Hematopoietic multipotent progenitor cell treated with erythropoietin and hydrocortisone succinate and interleukin-3 and kit ligand, for 15 days (in vitro differentiated cells): ENCODE data around the gene VPS37D.

Experiments used
- DNase-seq: peaks from one replicate; pipeline ENCODE4 v3.0.0-alpha.2; 2015; ENCODE audit warnings: low spot score

Gene VPS37D

DNA sequence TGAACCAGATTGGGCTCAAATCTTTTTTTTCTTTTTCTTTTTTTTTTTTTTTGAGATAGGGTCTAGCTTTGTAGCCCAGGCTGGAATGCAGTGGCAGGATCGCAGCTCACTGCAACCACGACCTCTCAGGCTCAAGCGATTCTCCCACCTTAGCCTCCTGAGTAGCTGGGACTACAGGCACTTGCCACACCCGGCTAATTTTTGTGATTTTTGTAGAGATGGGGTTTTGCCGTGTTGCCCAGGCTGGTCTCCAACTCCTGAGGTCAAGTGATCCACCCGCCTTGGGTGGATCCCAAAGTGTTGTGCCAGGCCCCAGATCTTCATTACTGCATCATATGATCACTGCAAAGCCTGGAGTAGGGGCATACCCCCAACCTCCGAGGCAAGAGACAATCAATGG, 12.9 kb downstream of the VPS37D start:
- DNase-seq = no peak

DNA sequence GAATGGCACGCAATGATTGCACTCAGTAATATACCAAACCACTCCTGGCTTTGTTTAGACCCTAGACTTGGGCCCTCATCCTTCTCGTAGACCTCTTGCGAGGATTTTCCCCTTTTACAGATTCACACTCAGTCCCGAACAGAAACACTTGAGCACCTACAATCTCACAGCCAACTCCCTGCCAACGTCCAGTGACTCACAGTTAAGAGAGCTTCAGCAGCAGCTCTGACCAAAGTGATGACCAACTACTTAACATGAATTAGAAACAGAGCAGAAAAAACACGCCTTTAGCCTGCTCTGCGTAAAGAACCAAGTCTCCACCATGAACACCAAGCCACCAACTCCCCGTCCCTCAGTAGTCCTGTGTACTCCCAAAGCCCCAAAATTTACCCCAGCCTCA, 13.4 kb downstream of the VPS37D start:
- no peak for DNase-seq

DNA sequence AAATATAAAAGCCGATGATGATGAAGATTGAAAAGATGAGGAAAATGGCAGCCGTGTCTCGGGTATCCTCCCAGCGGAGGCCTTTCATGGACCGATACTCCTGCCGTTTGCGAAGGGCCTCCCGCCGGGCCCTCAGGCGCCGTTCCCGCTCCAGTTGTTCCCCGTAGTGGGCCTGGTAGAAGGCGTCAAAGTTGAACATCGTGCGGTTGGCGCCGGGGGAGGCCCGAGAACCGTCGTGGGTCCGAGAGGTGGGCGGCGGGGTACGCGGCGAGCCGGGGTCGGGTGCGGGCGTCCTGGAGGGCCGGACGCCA, 15.1 kb downstream of the VPS37D start:
- DNase-seq = no peak

DNA sequence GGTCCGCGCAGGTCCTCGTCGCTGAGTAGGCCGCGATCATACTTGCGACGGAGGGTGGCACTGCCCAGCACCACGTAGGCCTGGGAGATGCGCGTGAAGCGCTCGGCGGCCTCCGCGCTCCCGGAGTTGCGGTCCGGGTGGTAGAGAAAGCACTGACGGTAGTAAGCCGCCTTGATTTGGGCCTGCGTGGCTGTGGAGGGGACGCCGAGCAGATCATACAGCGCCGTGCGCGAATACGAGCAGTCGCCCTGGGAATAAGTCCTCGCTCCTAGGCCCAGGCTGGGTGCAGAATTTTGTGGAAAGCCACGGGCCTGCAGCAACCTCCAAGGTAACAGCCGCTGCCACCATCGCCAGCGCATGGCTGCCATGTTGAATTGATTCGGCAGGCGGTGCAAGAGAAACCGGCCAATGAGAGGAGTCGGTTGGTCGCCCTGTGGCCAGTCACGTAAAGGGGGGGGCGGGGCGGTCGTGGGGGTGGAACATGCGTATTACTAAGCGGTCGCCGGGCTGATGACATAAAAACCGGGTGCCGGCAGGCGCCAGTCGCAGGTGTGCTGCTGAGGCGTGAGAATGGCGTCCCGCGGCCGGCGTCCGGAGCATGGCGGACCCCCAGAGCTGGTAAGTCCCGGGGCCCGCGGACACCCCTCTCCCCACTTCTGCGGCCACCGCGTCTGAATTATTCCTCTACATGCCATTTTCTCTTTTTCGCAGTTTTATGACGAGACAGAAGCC, 15.6 kb downstream of the VPS37D start, which contains the start of the genes BUD23 and DNAJC30:
BUD23 (plus strand) TSS at position 542 of the 732 bp plus-strand sequence; CDS start at position 571, 29 bp downstream.
DNAJC30 (minus strand) TSS at position 398 of the 732 bp plus-strand sequence; CDS start at position 368, 30 bp downstream.
- peak; percentile 96 for DNase-seq

DNA sequence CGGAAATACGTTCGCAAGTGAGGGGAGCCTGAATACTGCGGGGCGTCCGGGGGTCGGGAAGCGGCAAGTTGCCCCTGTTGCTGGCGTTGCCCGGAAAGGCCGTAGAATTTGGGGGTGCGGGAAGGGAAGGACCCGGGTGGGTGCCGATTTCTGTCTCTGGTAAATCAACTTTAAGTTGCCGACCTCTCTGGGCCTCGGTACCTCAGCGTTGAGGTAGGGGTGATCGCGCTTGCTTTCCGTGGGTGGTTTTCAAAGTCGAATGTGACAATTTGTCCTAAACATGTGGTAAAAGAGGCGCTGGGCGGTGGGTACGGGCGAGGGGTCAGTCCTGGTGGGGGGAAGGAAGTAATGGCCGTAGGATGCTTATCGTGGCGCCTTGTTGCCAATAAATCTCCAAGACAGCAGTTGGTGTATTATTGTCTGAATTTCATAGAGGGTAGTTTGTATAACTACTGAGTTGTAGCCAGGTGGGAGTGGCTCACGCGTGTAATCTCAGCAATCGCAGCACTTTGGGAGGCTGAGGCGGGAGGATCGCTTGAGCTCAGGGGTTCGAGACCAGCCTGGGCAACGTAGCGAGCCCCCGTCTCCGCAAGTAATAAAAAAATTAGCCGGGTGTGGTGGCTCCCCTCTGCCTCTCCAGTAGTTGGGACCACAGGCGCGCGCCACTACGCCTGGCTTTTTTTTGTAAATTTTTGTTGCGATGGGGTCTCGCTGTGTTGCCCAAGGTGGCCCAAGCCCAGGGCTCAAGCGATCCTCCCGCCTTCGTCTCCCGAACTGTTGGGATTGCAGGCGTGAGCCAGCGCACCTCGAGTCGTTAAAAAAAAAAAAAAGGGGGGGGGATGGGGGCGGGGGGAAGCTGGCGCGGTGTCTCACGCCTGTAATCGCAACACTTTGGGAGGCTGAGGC, 16.4 kb downstream of the VPS37D start:
- DNase-seq = no peak

DNA sequence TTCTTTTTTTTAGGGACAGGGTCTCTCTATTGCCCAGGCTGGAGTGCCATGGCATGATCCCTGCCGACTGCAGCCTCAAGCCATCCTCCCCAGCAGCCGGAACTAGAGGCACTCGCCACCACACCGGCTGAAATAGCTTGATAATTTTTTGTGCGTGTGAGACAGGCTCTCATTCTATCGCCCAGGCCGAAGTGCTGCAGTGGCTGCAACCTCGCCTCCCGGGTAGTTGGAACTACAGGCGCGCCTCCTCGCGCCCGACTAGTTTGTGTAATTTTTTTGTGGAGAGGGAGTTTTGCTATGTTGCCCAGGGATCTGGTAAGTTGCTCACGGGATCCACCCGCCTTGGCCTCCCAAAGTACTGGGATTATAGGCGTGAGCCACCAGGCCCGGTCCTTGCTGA, 17.7 kb downstream of the VPS37D start:
- DNase-seq = no peak

DNA sequence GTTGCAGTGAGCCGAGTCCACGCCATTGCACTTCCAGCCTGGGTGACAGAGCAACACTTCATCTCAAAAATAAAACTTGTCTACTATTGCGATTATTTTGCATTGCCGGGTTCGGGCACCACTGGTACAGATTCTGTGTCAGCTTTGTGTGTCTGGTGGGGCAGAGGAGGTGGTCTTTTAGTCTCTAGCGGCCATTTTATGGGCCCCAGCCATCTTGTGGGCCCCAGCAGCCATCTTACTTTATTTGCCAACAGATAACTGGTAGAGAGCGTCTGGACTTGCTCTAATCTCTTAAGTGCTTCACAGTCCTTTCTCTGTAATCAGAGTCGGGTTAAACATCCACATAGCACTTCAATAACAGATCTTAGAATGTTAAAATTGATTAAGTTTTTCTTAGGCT, 20.7 kb downstream of the VPS37D start:
- DNase-seq = no peak

DNA sequence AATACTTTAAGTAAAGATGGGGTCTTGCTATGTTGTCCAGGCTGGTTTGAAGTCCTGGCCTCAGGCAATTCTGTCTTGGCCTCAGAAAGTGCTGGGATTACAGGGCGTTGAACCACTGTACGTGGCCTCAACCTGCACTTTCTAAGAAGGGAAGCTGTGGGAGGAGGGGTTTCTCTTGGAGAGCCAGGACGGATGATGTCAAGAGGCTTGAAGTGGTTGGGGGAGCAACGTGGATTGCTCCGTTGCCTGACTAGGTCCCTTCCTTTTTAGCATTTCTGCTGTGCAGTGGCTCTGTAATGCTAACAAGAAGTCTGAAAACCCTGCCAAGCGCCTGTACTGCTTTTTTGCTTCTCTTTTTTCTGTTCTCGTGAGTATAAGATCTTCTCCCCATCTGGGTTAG, 23.0 kb downstream of the VPS37D start:
- DNase-seq = no peak

DNA sequence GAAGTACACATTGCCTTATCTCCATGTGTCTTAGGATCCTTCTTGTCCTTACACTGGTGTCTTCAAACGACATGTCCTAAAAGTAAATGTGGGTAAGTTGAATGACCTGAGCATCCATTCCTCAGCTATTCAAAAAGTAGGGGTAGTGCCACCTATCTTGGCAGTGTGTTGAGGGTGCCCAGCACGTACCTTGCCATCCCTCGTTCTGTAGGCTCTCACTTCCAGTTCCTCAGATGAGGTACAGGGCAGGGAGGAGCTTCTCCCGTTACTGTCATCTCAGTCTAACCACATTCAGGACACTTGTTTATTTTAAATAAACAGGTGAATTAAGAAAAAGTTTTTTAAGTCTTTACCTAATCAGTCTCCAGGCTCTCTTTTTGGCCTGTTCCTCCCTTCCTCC, 28.7 kb downstream of the VPS37D start:
- no peak for DNase-seq

DNA sequence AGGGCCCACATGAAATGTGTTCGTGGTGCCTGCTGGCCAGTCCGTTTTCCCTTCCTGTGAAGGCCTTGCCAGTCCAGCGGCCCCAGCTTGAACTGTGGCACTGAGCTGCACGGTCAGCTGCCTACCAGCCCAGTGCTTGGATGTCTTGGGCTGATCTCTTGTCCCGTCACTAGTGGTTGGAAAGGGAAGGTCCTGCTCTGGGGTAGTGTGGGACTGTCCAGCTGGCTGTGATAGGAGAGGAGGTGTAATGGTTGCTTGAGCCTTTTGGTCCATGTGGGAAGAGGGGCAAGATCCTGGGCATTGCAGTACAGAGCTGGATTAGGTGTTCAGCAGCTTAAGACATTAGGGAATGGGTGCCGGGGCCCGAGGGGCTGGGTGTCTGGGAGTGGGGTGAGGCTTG, 30.8 kb downstream of the VPS37D start:
- no peak for DNase-seq

DNA sequence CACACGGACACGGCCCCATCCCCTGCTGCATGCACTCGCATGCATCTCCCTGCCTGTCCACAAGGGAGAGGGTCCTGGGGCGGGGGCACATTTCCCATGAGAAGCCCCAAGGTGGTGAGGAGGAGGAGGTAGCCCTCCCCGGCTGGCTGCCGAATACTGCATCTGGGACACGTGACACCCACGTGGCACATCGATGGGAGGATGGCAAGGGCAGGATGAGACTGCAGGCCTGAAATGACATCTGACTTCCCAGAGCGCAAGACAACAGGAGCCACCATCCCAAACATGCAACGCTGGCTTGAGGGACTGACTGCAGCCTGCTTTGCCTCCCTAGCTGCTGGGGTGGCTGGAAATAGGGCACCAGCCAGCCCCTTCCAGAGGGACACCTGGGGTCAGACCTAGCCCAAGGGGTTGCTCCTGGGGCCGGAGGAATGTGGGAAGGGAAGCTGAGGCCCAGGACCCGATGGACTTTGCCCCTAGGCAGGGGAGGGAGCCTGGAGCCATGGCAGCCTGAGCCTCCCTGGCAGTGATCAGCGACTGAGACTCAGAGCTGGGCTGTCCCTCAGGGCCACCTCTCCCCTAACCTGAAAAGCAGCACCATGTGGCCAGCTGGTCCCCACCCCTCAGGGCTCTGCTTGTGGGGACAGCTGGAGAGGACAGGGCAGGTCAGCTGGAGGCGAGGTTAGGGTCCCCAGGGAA, 31.9 kb downstream of the VPS37D start:
- no peak for DNase-seq

DNA sequence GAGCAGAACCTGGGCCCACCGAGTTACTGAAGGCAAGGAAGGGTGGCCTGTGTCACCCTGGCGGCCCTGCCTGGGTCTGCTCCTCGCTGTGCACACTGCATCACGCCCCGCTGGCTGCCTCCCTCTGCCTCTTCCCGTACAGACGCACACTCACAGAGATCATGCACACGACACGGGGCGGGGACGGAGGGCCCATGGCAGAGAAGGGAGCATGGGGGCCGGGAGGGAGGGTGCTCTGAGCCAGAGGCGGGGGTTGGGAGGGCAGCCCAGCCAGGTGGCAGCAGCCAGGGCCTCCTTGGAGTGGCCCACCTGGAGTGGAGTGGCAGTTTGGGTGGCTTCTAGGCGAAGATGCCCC, 32.4 kb downstream of the VPS37D start:
- DNase-seq = no peak

DNA sequence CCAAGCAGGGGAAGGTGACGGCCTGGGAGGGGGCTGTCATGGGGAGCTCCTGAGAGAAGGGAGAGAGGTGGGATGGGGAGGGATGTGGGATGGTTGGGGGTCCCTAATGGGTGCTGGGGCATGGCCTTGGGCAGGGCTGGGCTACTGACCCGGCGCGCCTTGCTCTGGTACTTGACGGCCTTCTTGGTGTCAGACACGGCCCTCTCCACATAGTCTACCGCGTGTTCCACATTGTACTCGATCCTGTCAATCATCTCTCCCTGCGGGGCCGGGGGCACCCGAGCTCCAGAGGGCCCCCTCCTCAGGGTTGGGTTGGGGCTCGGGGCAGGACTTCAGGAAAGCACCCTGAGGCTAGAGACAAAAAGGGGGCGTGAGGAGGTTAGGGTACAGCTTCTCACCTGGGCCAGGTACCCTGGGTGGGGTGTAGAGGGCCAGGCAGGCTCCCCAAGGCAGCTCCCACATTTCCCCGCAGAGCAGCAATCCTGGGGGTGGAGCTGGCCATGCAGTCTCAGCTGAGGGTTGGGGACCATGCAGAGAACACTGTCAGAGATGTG, 33.0 kb downstream of the VPS37D start:
- no peak for DNase-seq

DNA sequence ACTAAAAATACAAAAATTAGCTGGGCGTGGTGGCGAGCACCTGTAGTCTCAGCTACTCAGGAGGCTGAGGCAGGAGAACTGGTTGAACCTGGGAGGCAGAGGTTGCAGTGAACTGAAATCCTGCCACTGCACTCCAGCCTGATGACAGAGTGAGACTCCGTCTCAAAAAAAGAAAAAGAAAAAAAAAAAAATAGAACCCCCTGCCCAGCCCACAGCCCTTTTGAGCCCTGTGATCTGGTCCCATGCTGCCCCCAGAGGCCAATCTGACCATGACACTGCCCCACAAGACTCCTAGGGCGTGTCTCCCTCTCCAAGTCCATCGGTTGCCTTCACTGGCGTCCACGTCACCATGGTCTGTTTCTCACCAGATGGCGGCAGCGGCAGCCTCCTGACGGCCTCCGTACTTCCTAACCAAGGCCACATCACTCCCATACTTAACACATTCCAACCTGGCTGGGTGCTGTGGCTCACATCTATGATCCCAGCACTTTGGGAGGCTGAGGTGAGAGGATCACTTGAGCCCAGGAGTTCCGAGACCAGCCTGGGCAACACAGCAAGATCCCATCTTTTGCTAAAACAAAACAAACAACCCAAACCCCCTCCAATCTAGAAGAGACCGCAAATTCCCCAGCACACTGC, 33.8 kb downstream of the VPS37D start:
- peak; percentile 45 for DNase-seq

DNA sequence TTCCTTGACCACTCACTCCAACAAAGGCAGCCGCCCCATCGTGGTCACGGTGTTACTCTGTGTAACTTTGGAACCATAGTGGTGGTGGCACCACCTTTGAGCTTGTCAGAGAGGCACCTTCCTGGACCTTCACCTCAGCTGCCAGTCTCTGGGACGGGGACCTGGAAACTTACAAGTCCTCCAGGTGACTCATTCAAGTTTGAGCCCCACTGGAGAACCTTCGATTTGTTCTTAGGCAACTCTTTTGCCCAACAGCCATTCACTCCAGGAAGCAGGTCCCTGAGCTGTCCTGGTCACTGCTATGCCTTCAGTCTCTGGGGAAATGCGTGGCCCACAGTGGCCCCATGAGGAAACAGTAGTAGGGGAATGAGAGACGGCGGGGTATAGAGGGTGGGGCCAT, 34.6 kb downstream of the VPS37D start:
- DNase-seq = no peak

DNA sequence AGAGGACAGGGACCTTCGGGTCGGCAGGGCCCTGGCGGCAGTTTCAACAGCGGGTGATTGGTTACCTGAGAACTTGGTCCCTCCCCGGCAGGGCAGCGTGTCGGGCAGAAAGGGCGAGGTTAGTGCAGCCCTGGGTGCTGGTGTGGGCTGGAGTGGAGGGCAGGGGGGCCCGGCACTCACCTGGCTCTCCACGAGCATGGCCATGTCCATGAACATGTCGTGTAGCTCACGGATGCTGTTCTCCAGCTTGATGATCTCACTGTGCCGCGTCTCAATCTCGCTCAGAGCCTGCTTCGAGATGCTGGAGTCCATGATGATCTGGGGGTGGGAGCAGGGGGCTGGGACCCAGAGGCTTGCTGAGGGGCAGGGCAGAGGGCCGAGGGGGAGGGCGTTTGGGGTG, 35.0 kb downstream of the VPS37D start:
- no peak for DNase-seq

DNA sequence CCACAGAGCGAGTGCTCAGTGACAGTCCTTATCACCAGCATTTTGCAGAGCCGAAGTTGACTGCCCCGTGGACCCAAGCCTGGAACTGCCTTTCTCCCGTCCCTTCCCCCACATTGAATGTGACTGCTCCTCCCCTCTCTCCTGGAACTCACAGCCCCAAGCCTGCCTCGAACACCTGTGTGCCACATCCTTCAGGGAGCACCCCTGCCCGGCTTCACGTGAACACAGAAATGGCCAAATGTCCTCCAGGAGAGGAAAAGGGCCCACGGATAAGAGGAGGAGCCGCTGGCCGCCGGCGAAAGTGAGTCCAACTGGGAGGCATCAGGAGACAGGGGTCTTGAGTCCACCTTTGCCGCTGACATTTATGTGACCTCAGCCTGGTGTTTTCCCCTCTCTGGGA, 35.6 kb downstream of the VPS37D start:
- no peak for DNase-seq

DNA sequence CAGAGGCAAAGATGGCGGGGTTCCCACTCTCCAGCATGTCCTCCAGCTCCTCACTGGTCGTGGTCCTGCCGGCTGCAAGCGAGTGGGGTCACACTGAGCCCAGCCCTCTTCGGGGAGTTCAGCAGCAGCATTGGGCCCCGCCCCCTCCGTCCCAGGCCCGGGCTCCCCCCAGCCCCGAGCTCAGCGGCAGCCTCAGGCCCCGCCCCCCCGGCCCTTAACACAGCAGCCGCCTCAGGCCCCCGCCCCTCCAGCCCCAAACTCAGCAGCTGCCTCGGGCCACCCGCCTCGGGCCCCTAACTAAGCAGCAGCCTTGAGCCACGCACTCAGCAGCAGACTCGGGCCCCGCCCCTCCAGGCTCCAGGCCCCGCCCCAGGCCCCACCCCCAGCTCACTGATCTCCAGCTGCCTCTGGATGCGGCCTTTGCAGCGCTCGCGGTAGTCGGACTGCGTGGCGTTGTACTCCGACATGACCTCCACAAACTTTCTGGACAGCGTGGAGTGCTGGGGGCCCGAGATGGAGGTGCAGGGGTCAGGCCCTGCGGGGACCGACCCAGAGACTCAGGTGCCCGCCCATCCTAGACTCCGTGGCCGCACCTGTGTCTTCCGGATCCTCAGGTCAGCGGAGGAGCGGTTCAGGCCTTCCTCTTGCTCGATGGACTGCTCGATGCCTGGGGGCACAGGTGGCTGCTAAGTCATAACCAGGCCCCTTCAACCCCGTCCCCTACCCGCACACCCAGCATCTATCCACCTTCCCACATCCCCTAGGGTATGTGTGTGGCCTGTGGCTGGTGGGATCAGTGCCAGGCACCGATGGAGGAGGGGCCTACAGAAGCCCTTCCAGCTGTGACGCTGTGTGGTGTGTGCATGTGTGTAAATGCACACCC, 36.4 kb downstream of the VPS37D start:
- DNase-seq = peak; percentile 64

DNA sequence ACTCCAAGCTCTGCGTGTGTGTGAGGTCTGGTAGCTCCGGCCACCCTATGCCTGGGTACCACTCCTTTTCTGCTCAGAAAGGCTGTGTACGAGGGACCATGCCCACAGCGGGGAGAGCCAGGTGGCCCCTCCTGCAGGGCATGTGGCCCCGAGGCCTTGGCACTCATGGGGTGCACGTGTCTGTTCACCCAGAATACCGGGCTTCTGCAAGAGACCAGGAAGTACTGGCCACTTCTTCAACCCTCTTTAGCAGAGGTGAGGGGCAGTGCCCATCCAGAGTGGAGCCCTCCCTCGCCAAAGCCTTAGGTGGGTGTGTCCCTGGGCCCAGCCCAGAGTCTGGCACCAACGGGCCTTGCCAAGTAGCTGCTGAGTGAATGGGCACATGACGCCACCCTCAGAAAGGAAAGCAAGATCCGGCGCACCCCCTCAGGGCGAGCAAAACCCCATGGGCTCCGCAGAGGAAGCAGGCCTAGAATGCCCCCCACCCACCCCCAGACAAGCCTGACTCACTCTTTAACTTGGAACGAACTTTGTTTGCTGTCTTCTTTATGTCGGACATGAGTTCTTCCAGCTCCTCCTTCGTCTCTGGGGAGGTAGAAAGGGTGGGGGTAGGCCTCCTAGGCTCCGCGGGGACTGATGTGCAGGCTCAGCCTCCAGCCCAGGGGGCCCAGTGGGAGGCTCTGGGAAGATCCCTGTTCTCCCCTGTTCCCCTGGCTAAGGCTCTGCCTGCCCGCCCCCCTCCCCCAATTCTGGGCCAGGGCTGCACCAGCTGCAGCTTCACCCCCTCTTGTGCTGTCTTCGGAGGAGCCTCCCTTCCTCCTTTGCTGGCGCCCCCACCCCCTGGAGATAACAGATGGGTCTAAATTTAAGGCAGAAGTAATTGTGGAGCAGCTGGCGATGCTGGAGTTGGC, 37.3 kb downstream of the VPS37D start:
- DNase-seq = no peak

DNA sequence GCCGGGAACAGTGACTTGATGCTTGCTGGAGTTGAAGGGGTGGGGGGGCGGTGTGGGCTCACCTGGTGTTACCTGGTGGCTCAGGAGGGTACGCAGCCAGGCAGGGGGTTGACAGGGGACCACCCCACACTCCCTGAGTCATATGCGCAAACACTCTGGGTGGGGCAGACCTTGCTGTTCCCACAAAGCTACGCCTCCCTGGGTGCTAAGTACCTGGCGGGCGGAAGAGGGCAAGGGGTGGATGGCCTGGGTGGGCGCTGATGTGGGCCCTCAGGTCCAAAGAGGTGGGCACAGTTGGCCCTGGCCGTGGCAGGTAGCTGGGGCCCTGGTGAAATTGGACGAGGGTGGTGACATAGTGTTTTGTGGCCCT, 37.9 kb downstream of the VPS37D start:
- DNase-seq = no peak
